ENCODE results near the gene KSR2.

The KSR2 gene

GRCh38 chr12:117564881-117565280 is 403.9 kb downstream of the KSR2 start:
- no peak for DNase-seq

- no peak for DNase-seq
Measured at GRCh38 chr12:117563706-117564105, 405.1 kb downstream of the KSR2 start.

DNA sequence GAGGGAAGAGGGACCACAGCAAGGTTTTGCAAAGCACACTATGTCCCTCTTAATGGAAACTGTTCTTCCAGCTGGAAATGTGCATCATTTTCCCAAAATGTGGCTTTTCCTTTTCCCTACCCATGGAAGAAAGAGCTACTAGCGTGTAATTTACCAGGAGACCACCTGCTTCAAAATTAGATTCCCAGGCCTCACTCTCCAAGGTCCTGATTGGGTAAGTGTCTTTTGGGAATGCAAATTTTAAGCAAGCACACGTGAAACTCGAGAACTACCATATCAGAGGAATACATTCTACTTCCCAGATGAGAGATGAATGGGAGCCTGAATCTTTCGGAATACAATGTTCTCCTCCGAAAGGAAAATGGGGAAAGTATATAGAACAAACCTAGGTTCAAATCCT is 405.8 kb downstream of the KSR2 start:
- DNase-seq, result no peak

- no peak for DNase-seq
Measured at GRCh38 chr12:117561990-117562389, 406.8 kb downstream of the KSR2 start.

- no peak for DNase-seq
Measured at GRCh38 chr12:117559978-117560377, 408.8 kb downstream of the KSR2 start.

GRCh38 chr12:117555889-117556288 is 412.9 kb downstream of the KSR2 start:
- no peak for DNase-seq

DNA sequence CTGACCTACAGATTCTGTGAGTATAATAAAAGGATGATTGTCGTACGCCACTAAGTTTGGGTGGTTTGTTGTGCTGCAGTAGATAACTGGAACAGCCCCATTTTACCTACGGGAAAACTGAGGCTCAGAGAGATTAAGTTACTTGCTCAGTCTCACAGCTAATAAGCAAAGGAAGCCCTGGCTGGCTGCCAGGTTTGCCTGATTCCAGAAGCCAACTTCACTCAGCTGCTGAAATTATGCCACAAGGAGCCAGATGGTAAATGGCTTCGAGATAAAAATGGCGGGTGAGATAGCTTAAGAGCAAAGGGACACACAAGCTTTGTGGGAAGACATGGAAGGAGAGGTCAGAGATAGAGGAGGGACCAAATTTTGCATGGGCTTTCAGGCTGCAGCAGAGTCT is 415.8 kb downstream of the KSR2 start:
- DNase-seq, result peak; percentile 18

- no peak for DNase-seq
Measured at GRCh38 chr12:117551665-117552064, 417.1 kb downstream of the KSR2 start.

- DNase-seq, result no peak
Measured at GRCh38 chr12:117547209-117547608, 421.6 kb downstream of the KSR2 start.

DNA sequence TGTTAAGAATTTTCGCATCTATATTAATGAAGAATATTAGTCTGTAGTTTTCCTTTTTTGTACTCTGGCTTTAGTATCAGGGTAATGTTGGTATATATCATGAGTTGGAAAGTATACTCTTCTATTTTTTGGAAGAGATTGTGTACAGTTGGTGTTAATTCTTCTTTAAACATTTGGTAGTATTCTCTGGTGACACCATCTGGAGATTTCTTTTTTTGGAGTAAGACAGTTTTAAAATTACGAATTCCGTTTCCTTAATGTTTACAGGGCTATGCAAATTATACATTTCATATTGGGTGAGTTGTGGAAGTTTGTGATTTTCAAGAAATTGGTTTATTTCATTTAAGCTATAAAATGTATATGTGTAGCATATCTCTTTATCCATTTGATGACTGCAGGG is 423.6 kb downstream of the KSR2 start:
- DNase-seq, result no peak

DNA sequence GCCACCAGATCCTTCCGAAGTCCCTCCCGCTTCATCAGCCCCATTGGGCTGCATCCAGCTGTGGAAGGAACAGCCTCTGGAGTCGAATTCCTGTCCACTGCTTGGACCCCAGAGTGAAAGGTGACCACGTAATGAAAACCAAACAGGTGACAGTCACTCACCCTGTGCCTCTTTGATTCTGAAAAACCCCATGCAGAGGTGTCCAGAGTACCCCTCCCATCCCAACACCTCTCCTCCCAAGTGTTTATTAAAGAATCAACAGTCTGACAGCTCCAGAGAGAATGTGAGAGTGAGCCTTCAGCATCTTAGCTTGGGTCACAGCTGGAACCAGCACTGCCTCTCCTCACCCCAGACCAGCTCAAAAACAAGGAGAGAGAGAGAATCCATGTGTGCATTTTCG is 428.8 kb downstream of the KSR2 start:
- DNase-seq, result no peak

- no peak for DNase-seq
Measured at GRCh38 chr12:117538926-117539325, 429.9 kb downstream of the KSR2 start.

- no peak for DNase-seq
Measured at GRCh38 chr12:117538032-117538690, 430.6 kb downstream of the KSR2 start.

DNA sequence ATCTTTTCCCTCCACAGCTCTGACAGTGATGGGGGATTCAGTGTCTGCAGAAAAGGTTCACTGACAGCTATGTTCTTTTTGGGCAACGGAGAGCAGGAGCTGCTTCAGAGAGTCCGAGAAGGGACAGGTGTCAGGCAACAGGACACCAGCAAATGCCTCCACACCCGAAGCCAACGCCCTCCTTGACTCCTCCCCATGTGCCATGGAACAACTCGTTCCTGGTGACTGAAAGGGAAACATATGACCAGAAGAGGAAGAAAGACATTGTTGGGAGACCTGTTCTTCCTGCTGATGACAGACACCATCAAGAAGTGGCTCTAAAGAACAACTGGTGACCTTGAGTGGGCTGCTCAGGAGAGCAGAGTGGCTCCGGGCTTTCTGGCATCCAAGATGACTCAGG is 435.1 kb downstream of the KSR2 start:
- DNase-seq, result no peak

- DNase-seq, result no peak
Measured at GRCh38 chr12:117530796-117531195, 438.0 kb downstream of the KSR2 start.

- DNase-seq, result no peak
Measured at GRCh38 chr12:117528538-117528937, 440.3 kb downstream of the KSR2 start.

DNA sequence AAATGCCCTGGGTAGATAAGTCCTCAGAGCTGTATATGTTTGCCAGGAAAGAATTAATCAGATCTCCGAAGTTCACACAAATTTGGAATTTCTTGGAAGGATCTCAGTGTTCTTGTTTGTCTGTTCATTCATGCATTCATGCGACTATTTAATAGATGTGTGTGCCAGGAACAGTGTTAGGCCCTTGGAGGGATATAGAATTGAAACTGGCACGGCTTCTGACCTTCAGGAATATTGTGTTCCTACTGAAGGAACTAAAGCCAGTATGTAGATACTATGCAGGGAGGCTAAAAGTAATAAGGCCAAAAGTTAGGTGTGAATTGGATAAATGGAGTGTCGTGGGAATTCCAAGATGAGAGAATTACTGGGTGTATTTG is 441.3 kb downstream of the KSR2 start:
- DNase-seq, result no peak

DNA sequence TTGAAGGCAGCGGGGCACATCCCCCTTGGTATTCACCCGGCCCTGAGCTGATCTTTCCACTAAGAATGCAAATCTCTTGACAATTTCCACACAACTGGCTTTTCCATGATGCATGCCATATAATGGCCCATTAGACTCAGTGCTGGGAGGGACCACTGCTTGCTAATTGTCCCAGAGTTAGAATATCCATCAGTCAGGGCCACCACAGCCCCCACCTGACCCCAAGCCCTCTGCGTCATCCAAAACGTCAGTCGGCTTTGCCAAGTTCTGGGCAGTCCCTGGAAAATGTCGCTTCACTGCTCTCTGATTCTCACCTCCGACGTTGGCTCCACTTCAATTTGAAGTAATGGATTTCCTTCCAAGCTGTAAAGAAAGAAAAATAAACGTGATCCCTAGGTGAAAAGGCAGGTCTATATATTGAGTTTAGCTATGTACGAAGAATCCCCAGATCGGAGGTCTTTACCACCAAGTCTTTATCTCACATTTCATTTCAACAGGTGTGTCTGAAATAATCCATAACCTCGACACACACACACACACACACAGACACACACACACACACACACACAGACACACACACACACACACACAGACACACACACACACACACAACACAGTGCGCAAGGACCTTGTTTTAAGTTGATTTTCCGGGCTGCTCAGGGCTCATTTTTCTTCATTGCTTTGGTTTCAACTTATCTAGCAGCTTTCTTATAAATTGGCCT is 441.9 kb downstream of the KSR2 start:
- DNase-seq, result no peak

GRCh38 chr12:117525766-117526165 is 443.0 kb downstream of the KSR2 start:
- DNase-seq, result no peak

DNA sequence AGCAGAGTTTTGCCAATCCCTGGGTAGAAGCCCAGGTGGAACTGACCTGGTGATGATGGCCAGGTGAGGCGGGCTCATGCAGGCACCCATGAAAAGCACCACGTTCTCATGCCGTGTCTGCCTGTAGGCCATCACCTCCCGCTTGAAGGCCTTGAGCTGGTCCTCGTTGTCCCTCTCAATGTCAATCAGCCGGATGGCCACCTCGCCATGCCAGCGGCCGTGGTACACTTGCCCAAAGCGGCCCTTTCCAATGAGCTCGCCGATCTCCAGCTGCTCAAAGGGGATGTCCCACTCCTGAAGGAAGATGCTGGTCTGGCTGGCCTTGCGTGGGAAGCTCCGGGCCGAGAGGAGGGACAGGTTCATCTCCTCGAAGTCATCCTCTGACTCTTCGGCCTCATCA is 444.0 kb downstream of the KSR2 start:
- no peak for DNase-seq

GRCh38 chr12:117523971-117524370 is 444.8 kb downstream of the KSR2 start:
- DNase-seq, result no peak

GRCh38 chr12:117522559-117522958 is 446.2 kb downstream of the KSR2 start:
- DNase-seq, result no peak

DNA sequence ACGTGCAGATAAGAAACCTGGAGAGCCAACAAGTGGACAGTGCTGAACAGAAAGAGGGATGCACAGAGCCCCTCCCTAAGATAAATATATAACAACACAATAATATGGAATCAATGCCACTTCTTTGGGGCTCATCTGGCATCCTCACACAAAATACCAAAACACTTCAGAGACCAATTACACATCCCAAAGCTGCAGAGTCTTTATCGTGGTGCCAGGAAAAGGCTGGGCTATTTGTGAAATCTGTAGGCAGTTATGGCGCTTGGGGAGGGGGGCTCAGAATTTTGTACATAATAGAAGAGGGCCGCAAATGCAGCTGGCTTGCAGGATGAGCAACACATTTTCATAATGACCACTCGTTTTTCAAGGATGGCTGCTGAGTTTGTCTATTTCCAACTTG is 446.9 kb downstream of the KSR2 start:
- no peak for DNase-seq

GRCh38 chr12:117521346-117521745 is 447.4 kb downstream of the KSR2 start:
- no peak for DNase-seq
